NCI-H524 (cell line): ENCODE results near the gene SRPX2.

ENCODE experiments used
- DNase-seq, 2 experiments: peaks; one replicate each; lab custom pipeline; 2025; lab: John Stamatoyannopoulos, UW

SRPX2 gene

GRCh38 chrX:100650841-100651240, 6.8 kb downstream of the SRPX2 start:
- no peak for DNase-seq

GRCh38 chrX:100652266-100652665, 8.3 kb downstream of the SRPX2 start:
- DNase-seq, result no peak

GRCh38 chrX:100654261-100654660, 10.3 kb downstream of the SRPX2 start:
- peak; percentile 32 to 77 for DNase-seq

- no peak for DNase-seq
Observed at GRCh38 chrX:100658941-100659381, 15.0 kb downstream of the SRPX2 start.

GRCh38 chrX:100659431-100660137, 15.6 kb downstream of the SRPX2 start:
- DNase-seq, result peak; percentile 24 to 65

- DNase-seq, result no peak
Observed at GRCh38 chrX:100662170-100662569, 18.2 kb downstream of the SRPX2 start.

- DNase-seq, result no peak
Observed at GRCh38 chrX:100662796-100663195, 18.8 kb downstream of the SRPX2 start.

- no peak for DNase-seq
Observed at GRCh38 chrX:100663642-100664041, 19.6 kb downstream of the SRPX2 start.

GRCh38 chrX:100672966-100673365, 29.0 kb downstream of the SRPX2 start:
- no peak for DNase-seq

GRCh38 chrX:100673397-100673953, 29.5 kb downstream of the SRPX2 start:
- DNase-seq, result no peak

GRCh38 chrX:100674705-100675104, 30.7 kb downstream of the SRPX2 start:
- no peak for DNase-seq

- DNase-seq, result no peak
Observed at GRCh38 chrX:100677611-100678181, 33.7 kb downstream of the SRPX2 start.

- no peak for DNase-seq
Observed at GRCh38 chrX:100680756-100681155, 36.8 kb downstream of the SRPX2 start.

- DNase-seq, result no peak
Observed at GRCh38 chrX:100681599-100681998, 37.6 kb downstream of the SRPX2 start.

- no peak for DNase-seq
Observed at GRCh38 chrX:100682939-100683338, 38.9 kb downstream of the SRPX2 start.

GRCh38 chrX:100685284-100685996, 41.4 kb downstream of the SRPX2 start:
- DNase-seq, result peak; percentile 62 to 87

- DNase-seq, result no peak
Observed at GRCh38 chrX:100685997-100686305, 42.0 kb downstream of the SRPX2 start.

- no peak for DNase-seq
Observed at GRCh38 chrX:100687128-100687527, 43.1 kb downstream of the SRPX2 start.

GRCh38 chrX:100687546-100687945, 43.5 kb downstream of the SRPX2 start:
- no peak for DNase-seq

- peak in 1 of 2 experiments; percentile 36 for DNase-seq
Observed at GRCh38 chrX:100695302-100695701, 51.3 kb downstream of the SRPX2 start.

GRCh38 chrX:100695991-100696390, 52.0 kb downstream of the SRPX2 start:
- no peak for DNase-seq

- DNase-seq, result peak; percentile 10 to 23
Observed at GRCh38 chrX:100696699-100697351, 52.8 kb downstream of the SRPX2 start.
